Suprapubic skin (tissue), 4 donors: Measurements from ENCODE around the gene VPS25.

Experiments used
- CTCF ChIP-seq, 2 donors: fragments of 200-600 bp in 1 of 2; fragments of 450-650 bp in 1 of 2; sonication (generic) in 1 of 2; IDR thresholded peaks; one replicate each; pipeline ENCODE4 v1.5.1; 2016 to 2019; ENCODE audit warnings: antibody characterized with exemption in 2 of 2, mild to moderate bottlenecking in 1 of 2, moderate library complexity in 1 of 2
- POLR2A ChIP-seq, 2 donors: fragments of 450-650 bp; IDR thresholded peaks; one replicate each; pipeline ENCODE4 v1.6.1; 2017; ENCODE audit warnings: antibody characterized with exemption in 2 of 2, mild to moderate bottlenecking in 2 of 2, moderate library complexity in 2 of 2
- POLR2AphosphoS5 ChIP-seq, 3 donors: sonication (generic); formaldehyde crosslinking; IDR thresholded peaks; one replicate each; pipeline ENCODE4 v1.6.1; 2017; ENCODE audit warnings: antibody characterized with exemption in 3 of 3

DNA sequence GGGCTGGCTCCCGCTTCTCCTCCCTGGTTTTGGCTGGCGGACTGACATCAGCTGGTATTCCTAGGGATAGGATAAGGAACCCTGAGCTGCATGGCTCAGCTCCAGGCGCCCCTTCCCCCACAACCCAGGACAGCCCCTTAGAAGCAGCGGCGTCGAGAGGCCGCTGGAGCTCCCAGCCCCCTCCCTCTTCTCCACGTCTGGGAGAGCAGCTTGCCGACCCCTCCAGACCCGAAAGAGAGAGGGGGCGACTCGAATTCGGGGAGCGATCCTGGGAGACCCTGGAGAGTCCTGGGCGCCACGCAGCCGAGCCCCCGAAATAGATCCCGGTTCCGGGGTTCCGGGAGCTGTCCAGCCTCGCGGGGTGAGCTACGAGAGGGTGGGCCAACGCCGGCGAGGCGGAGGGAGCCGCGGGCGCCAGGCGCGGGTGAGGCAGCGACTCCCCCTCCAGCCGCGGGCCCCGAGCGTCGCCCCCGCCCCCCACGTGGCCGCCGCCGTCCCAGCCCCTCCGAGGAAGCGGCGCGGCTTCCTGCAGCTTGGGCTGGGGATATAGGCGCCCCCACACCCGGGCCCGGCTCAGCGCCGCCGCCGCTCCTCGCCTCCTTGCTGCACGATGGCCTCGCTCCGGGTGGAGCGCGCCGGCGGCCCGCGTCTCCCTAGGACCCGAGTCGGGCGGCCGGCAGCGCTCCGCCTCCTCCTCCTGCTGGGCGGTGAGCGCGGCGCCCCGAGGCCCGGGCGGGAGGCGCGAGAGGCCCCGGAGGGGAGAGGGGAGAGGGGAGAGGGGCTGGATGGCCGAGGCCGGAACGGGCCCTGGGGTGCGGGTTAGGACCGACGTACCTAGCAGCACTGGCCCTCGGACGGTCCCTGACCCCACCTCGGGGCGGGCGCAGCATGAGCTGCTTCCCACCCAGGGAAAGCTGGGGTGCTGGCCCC is 12.3 kb upstream of the VPS25 start, which contains the start of gene RAMP2:
- no peak for TF ChIP-seq CTCF (IDR thresholded peaks at IDR 0.05)
- TF ChIP-seq POLR2AphosphoS5 (IDR thresholded peaks at IDR 0.05): no peak
- TF ChIP-seq POLR2A (IDR thresholded peaks at IDR 0.05): no peak
